Cardiac septum (tissue), 1 donor: Measurements from ENCODE around the gene MISP. TPM values are rescaled to one million over a fixed set of nuclear protein-coding genes. Genes with fewer than 3 reads are reported as not detected.

Experiments used
- DNase-seq: peaks from one replicate; pipeline ENCODE4 v3.0.0-alpha.2; 2020; ENCODE audit warnings: low spot score
- intact Hi-C: fragments of 100-400 bp; cut with DNase I; formaldehyde crosslinking; loops from one replicate; pipeline ENCODE4 v1.14.0; 2022
- total RNA-seq: library from RNA; stranded (reverse); fragmentation: NEBNext Ultra II Directional; extraction: Animal tissue kit (Norgen Biotek cat#: 25700); gene quantifications from one replicate; pipeline ENCODE4 v1.2.1, GENCODE V29; 2021
- donor health status: DM: no; HTN: no; CAD: no.

Gene MISP
- total RNA-seq, 1 donor from 2014 or later: not detected

- intact Hi-C loops: no loop called here
- no peak for DNase-seq
Measured at GRCh38 chr19:765179-765738, 14.3 kb downstream of the MISP start.

- DNase-seq: no peak
- intact Hi-C loops: no loop called here
Measured at GRCh38 chr19:768424-768823, 17.5 kb downstream of the MISP start.

GRCh38 chr19:769616-770015 lies 18.7 kb downstream of the MISP start:
- DNase-seq: no peak
- intact Hi-C loops: loop anchor here (1.0 to 5.0 kb wide), 3 partner anchors 93 to 213 kb away; partner anchors contain the start of gene WDR18

GRCh38 chr19:771332-771785 lies 20.4 kb downstream of the MISP start:
- intact Hi-C loops: loop anchor here (5.0 kb wide), 2 partner anchors 91 to 211 kb away; partner anchors contain the start of gene WDR18
- no peak for DNase-seq

GRCh38 chr19:772063-772462 lies 21.2 kb downstream of the MISP start:
- intact Hi-C loops: loop anchor here (5.0 kb wide), 2 partner anchors 90 to 210 kb away; partner anchors contain the start of gene WDR18

GRCh38 chr19:772730-773436 lies 22.0 kb downstream of the MISP start:
- intact Hi-C loops: loop anchor here (5.0 kb wide), 2 partner anchors 89 to 209 kb away; partner anchors contain the start of gene WDR18
- no peak for DNase-seq

More at GRCh38 chr19:772063-772462, 21.2 kb downstream of the MISP start:
- DNase-seq: no peak

GRCh38 chr19:776549-776948 lies 25.6 kb downstream of the MISP start:
- intact Hi-C loops: no loop called here
- no peak for DNase-seq

- DNase-seq: no peak
- intact Hi-C loops: no loop called here
Measured at GRCh38 chr19:778910-779653, 28.2 kb downstream of the MISP start.

GRCh38 chr19:780935-781334 lies 30.0 kb downstream of the MISP start:
- intact Hi-C loops: no loop called here
- DNase-seq: no peak

- DNase-seq: no peak
- intact Hi-C loops: no loop called here
Measured at GRCh38 chr19:781800-782184, 30.9 kb downstream of the MISP start.

- no peak for DNase-seq
- intact Hi-C loops: no loop called here
Measured at GRCh38 chr19:782185-782877, 31.4 kb downstream of the MISP start.

GRCh38 chr19:782878-783668 lies 32.2 kb downstream of the MISP start:
- no peak for DNase-seq

GRCh38 chr19:784541-784940 lies 33.6 kb downstream of the MISP start:
- intact Hi-C loops: no loop called here
- no peak for DNase-seq

More at GRCh38 chr19:782878-783668, 32.2 kb downstream of the MISP start:
- intact Hi-C loops: no loop called here

GRCh38 chr19:787536-787935 lies 36.6 kb downstream of the MISP start:
- intact Hi-C loops: no loop called here
- DNase-seq: no peak

- DNase-seq: no peak
- intact Hi-C loops: no loop called here
Measured at GRCh38 chr19:788686-788982, 37.7 kb downstream of the MISP start.

- peak; percentile 89 for DNase-seq
- intact Hi-C loops: no loop called here
Measured at GRCh38 chr19:788983-789700, 38.2 kb downstream of the MISP start.

GRCh38 chr19:789701-790060 lies 38.8 kb downstream of the MISP start:
- intact Hi-C loops: no loop called here
- DNase-seq: no peak

- intact Hi-C loops: no loop called here
- no peak for DNase-seq
Measured at GRCh38 chr19:791007-791566, 40.2 kb downstream of the MISP start.
